ENCODE measurements around the gene ZNF648.
A peak's percentile ranks its signal among the peaks of the same experiment; 100 is the strongest.

ZNF648 gene

DNA sequence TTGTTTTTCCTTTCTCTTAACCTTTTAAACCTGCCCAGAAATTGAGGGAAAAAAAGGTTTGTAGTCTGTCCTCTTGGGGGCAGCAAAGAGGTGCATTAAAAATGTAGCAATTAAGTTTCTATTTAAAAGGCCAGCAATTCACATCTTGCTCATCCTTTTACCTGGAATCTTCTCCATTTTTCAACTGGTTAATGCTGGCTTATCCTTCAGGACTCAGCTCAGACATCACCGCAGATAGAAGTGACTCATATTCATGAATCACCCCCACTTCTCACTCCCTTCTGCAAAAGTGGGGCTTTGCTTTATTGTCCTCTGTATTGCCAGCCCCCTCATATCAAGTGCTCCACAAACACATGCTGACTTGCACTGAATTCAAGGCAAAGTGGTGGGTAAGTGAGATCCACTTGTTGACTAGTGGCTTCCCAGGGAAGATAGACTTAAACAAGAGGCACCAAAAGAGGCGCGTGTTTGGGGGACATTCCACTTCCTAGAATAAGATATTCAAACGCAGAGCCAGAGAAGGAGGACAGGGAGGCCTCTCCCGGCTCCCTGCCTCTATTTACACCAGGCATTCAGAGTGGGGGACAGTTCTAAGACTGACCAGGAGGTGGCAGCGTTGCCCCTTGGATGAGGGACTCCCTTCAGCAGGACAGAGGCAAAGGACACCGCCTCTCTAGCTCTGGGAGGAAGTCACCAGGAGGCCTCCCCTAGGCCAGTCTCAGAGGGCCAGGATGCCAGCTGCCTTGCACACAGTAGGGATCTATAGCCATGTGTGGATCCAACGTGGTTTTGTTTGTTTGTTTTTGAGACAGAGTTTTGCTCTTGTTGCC, 23.2 kb upstream of the ZNF648 start:
- peak; percentile 61 for DNase-seq
- H3K27ac ChIP-seq = no peak overlapping the region

DNA sequence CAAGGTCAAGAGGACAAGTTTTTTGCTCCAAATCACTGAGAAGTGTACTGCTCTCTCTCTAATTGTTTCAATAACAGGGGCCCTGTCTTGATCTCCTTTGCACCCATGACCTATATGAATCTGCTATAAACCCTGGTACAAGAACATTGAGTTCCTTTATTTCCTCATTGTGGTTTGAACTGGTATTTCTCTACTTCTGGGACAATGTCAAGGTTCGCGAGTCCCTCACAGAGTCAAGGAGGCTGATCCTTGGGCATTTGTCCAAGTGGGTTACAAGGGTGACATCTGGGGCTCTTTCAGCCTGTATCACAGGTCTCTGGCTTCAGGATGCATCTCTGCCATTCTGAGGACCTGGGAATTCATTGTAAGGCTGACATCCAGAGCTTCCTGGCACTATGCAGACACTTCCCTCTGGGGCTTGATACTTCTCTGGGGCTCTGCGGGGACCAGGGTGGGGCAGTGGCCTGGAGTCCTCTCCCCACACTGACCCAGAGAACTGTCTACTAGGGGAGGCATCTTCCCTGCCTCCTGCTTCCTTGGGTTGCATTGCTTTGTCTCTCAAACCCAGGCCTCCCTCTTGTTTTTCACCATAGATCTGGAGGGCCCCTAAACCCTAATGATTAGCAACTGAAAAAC, 22.5 kb upstream of the ZNF648 start:
- DNase-seq = no peak
- H3K36me3 ChIP-seq (replicated peaks) = no peaks in the 10 kb centered on the region
- H3K4me3 ChIP-seq (ENCODE audit: low read depth, low read length) = no peak overlapping the region
- TF ChIP-seq, protein P1, sequence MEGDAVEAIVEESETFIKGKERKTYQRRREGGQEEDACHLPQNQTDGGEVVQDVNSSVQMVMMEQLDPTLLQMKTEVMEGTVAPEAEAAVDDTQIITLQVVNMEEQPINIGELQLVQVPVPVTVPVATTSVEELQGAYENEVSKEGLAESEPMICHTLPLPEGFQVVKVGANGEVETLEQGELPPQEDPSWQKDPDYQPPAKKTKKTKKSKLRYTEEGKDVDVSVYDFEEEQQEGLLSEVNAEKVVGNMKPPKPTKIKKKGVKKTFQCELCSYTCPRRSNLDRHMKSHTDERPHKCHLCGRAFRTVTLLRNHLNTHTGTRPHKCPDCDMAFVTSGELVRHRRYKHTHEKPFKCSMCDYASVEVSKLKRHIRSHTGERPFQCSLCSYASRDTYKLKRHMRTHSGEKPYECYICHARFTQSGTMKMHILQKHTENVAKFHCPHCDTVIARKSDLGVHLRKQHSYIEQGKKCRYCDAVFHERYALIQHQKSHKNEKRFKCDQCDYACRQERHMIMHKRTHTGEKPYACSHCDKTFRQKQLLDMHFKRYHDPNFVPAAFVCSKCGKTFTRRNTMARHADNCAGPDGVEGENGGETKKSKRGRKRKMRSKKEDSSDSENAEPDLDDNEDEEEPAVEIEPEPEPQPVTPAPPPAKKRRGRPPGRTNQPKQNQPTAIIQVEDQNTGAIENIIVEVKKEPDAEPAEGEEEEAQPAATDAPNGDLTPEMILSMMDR (IDR thresholded peaks at IDR 0.05; ENCODE audit: low read depth, low read length, missing control alignments) = no peak
- in situ Hi-C loops (cut with HindIII; ENCODE audit: low pct_ligation_motif_present, low sequenced_read_pairs) = no loop called here
- H3K27ac ChIP-seq = no peak overlapping the region
- H3K27me3 ChIP-seq (replicated peaks) = no peaks in the 10 kb centered on the region

More for the DNA sequence above, 23.2 kb upstream of the ZNF648 start:
- no peaks in the 10 kb centered on the region for H3K27me3 ChIP-seq (replicated peaks)
- no peak overlapping the region for H3K4me3 ChIP-seq (ENCODE audit: low read depth, low read length)
- TF ChIP-seq, protein P1 (IDR thresholded peaks at IDR 0.05; ENCODE audit: low read depth, low read length, missing control alignments) = peak; percentile 86
- in situ Hi-C loops (cut with HindIII; ENCODE audit: low pct_ligation_motif_present, low sequenced_read_pairs) = no loop called here
- no peaks in the 10 kb centered on the region for H3K36me3 ChIP-seq (replicated peaks)

DNA sequence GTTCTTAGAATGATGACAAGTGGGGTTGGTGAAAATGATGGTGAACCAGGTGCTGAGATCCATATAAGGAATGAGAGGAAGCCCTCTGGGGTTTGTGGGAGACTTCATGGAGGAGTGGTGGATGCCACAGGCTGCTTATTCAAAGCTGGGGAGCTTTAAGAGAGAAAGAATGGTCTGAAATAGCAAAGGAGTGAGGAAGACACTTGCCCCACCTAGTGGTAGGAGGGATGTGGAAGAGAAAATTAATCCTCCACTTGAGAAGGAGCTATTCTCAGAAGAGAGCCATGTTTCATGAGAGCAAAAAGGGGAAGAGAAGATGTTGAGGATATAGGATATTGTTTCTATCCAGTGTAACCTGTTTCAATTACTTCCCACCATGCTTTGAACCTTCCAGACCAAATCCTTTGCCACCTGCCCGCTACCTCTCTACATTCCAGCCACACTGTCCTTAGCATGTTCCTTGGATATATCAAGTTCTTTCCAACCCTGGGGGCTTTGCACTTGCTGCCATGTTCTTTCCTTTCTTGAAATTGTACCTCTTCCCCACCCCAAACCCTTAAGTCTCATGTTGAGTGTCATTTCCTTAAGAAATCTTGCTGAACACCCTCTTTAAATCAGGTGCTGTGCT, 19.6 kb upstream of the ZNF648 start:
- TF ChIP-seq, protein P1 (IDR thresholded peaks at IDR 0.05; ENCODE audit: low read depth, low read length, missing control alignments) = peak; percentile 70
- no peaks in the 10 kb centered on the region for H3K27me3 ChIP-seq (replicated peaks)
- peak; percentile 33 for DNase-seq
- no peak overlapping the region for H3K27ac ChIP-seq
- in situ Hi-C loops (cut with HindIII; ENCODE audit: low pct_ligation_motif_present, low sequenced_read_pairs) = no loop called here
- no peaks in the 10 kb centered on the region for H3K36me3 ChIP-seq (replicated peaks)
- no peak overlapping the region for H3K4me3 ChIP-seq (ENCODE audit: low read depth, low read length)

DNA sequence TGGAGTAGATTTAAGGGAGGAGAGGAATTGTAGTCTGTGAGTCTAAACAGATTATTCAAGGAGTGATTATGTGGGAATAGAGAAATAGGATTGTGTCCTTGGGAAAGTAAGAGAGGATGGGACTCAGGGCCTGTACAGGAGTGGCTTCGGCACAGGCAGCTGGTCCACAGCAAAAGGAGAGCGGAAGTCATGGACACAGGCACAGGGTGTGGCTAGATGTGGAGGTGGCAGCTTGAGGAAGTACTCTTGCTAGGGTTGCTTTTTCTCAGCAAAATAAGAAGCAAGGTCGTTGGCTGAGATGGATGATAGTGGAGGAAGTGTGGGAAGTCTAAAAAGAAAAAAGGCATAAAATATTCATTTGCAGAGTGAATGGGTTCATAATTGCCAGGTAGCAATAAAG, 18.5 kb upstream of the ZNF648 start:
- no peaks in the 10 kb centered on the region for H3K36me3 ChIP-seq (replicated peaks)
- TF ChIP-seq, protein P1 (IDR thresholded peaks at IDR 0.05; ENCODE audit: low read depth, low read length, missing control alignments) = no peak
- no peaks in the 10 kb centered on the region for H3K27me3 ChIP-seq (replicated peaks)
- H3K27ac ChIP-seq = no peak overlapping the region
- no peak for DNase-seq
- H3K4me3 ChIP-seq (ENCODE audit: low read depth, low read length) = no peak overlapping the region
- in situ Hi-C loops (cut with HindIII; ENCODE audit: low pct_ligation_motif_present, low sequenced_read_pairs) = no loop called here

DNA sequence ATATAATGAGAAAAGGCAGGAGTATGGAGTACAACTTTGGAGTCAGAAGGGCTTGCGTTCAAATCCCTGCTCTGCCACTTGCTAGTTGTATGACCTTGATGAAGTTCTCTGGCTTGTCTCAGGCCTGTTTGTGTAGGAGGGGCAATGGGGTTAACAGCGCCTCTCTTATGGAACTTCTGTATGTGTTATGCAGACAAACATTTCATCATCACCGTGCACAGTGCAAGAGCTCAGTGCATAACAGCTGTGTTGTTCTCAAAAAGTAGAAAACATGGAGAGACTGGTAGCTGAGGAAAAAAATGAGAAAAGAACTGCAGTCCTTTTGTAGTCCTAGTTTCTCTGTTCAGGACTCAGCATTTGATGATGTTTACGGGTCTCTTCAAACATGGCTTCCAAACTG, 10.4 kb upstream of the ZNF648 start:
- TF ChIP-seq, protein P1 (IDR thresholded peaks at IDR 0.05; ENCODE audit: low read depth, low read length, missing control alignments) = no peak
- Histone ChIP-seq H3K36me3 (replicated peaks) (no peaks in the 10 kb centered on the region), H3K27me3 (replicated peaks) (no peaks in the 10 kb centered on the region), H3K27ac (no peak overlapping the region), H3K4me3 (ENCODE audit: low read depth, low read length) (no peak overlapping the region)
- in situ Hi-C loops (cut with HindIII; ENCODE audit: low pct_ligation_motif_present, low sequenced_read_pairs) = no loop called here
- DNase-seq = no peak

Data from brain microvascular endothelial cell (primary cell).